Naive thymus-derived CD8-positive, alpha-beta T cell (primary cell): ENCODE results near the gene INPP5D. TPM values are rescaled to one million over a fixed set of nuclear protein-coding genes. Genes with fewer than 3 reads are reported as not detected.
"Not testable (repeated sequence)": the region's sequence is repeated elsewhere in the genome, so short reads cannot be mapped to it uniquely, and the experiment has no call there.

Experiments
- ATAC-seq, 2 donors: fragments of 150-1000 bp; cut with Tn5 transposase in 1 of 2; sonication (Bioruptor Pico), chemical (Tn5 transposase) in 1 of 2; 1 replicate in 1 of 2; 2 replicates in 1 of 2; pipeline ENCODE4 v1.10.0; 2021; ENCODE audit warnings: mild to moderate bottlenecking in 2 of 2, moderate library complexity in 2 of 2
- POLR2A ChIA-PET: fragments of 350-600 bp; sonication (Branson Sonifier 250); formaldehyde crosslinking; loops from one replicate; lab custom pipeline; 2021; ENCODE audit warnings: antibody characterized with exemption; lab: Charles Lee
- DNase-seq, 10 donors: peaks; one replicate each; pipeline versions ENCODE4 v3.0.0 to v3.0.0-alpha.2; 2020 to 2022
- H3K27ac Mint-ChIP-seq, 10 donors: one replicate each; pipeline ENCODE4 v1.8.0; 2020 to 2022; ENCODE audit warnings: mild to moderate bottlenecking in 10 of 10, mixed read lengths in 10 of 10, moderate library complexity in 4 of 10, inconsistent platforms in 1 of 10
- H3K27me3 Mint-ChIP-seq, 5 donors: one replicate each; pipeline ENCODE4 v1.8.0; 2021 to 2022; ENCODE audit warnings: mixed read lengths in 5 of 5
- H3K36me3 Mint-ChIP-seq, 3 donors: one replicate each; pipeline ENCODE4 v1.8.0; 2020 to 2022; ENCODE audit warnings: mixed read lengths in 3 of 3, mild to moderate bottlenecking in 2 of 3, inconsistent platforms in 1 of 3
- H3K4me1 Mint-ChIP-seq, 4 donors: one replicate each; pipeline ENCODE4 v1.8.0; 2021 to 2022; ENCODE audit warnings: mixed read lengths in 4 of 4
- H3K4me3 Mint-ChIP-seq, 10 donors: one replicate each; pipeline ENCODE4 v1.8.0; 2020 to 2022; ENCODE audit warnings: mild to moderate bottlenecking in 10 of 10, mixed read lengths in 10 of 10, moderate library complexity in 6 of 10, inconsistent platforms in 1 of 10
- H3K9me3 Mint-ChIP-seq, 9 donors: one replicate each; pipeline ENCODE4 v1.8.0; 2020 to 2022; ENCODE audit warnings: mixed read lengths in 9 of 9, mild to moderate bottlenecking in 3 of 9, inconsistent platforms in 1 of 9, moderate library complexity in 1 of 9
- polyA plus RNA-seq, 3 donors: library from polyadenylated mRNA; unstranded; fragments of 300-500 nt; fragmentation: Illumina TruSeq; gene quantifications; one replicate each; pipeline ENCODE4 v1.2.3, GENCODE V29; 2021
- total RNA-seq, 8 experiments: library from RNA in 2 of 8; stranded (reverse) in 2 of 8; gene quantifications; one replicate each; pipeline ENCODE4 v1.2.3 and lab custom pipeline; 2021 to 2026

The INPP5D gene
- total and polyA plus RNA-seq, 5 experiments from 2014 or later: 36.4 to 124 (median 88.3) TPM

DNA sequence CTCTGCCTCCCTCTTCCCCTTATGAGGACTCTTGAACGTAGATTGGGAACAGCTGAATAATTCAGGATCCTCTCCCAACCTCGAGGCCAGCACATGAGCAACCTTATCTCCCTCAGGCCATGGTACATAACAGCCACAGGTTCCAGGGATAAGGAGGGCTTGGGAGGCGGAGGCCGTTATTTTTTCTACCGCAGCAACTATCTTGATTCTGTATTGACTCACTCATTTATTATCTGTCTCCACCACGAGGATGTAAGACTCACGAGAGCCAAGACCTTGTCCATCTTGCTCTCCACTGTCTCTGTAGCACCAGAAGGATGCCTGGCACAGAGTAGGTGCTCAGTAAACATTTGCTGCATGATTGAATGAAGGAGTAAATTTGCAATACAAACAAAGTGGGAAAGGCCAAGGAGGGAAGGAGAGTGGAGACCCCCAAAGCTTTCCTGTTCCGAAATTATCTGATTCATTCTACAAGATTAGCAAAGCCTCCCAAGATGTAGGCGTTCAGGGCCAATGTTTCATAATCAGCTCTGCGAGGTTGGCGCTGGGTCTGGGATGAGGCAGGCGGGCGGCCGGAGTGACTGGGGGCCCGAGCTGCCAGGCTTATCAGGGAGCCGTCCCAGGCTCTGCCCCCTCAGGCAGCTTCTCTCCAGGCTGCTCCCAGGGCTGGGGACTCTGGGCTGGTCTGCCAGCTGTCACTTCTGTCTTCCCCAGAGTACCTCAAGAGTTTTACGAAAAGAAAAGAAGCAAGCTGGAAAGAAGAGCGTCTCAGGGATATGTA is 31.6 kb downstream of the INPP5D start:
- peak overlapping the region in 7 of 10 donors; percentile 43 to 93 (median 73) for H3K27ac Mint-ChIP-seq
- H3K4me3 Mint-ChIP-seq: peak overlapping the region in 2 of 10 donors; percentile 4 to 71
- POLR2A ChIA-PET: interaction anchor here (1.0 to 1.4 kb wide), 2 partner anchors 9 to 31 kb away, joined by 3 read pairs; partner anchors contain the start of gene INPP5D
- DNase-seq (no peak), ATAC-seq (no peak)
- H3K4me1 Mint-ChIP-seq: peaks cover 34 to 81% (median 67%) of the 10 kb centered on the region in 4 donors
- H3K9me3 Mint-ChIP-seq: no peaks in the 10 kb centered on the region
- H3K27me3 Mint-ChIP-seq: no peaks in the 10 kb centered on the region
- H3K36me3 Mint-ChIP-seq: peaks cover 5 to 67% (median 22%) of the 10 kb centered on the region in 3 donors

DNA sequence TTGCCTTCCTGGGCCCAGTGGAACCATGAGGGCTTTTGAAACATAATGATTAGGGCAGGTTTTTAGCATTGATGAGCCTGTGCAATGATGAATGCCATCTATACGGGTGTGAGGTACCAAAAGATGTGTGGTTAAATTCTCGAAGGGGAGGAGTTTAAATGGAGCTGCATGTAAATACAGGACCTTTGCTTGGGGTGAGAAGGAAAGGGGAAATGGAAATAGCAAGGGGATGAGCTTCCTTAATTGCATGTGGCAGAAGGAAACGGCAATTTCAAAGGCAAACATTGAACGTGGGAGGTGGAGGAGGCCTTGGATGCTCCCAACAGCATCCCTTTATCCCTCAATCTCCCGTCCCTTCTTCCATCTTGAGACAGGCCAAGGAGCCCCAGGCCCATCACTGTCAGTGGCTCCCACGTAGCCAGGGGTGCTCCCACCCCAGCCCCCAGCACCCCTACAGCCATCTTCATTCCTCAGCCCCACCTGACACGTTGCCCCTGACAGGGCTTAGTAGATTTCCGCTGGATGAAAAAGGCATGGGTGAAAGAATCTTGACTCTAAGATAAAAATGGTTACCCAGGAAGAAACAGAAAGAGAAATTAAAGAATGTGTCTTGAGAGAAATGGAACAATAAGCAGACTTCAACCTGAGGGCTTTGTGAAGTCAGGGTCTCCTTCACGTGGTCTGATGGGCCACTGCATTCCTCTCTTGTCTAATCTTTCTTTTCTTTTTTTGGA is 32.5 kb downstream of the INPP5D start:
- DNase-seq (no peak), ATAC-seq (no peak)
- POLR2A ChIA-PET: interaction anchor here (1.0 to 1.4 kb wide), 2 partner anchors 10 to 32 kb away, joined by 3 read pairs; partner anchors contain the start of gene INPP5D
- Mint-ChIP-seq H3K27ac (peak overlapping the region; percentile 29 to 93 (median 68)), H3K9me3 (no peaks in the 10 kb centered on the region), H3K4me3 (peak overlapping the region in 1 of 10 donors; percentile 71), H3K27me3 (no peaks in the 10 kb centered on the region), H3K36me3 (peaks cover 3 to 66% (median 22%) of the 10 kb centered on the region in 3 donors), H3K4me1 (peaks cover 37 to 83% (median 70%) of the 10 kb centered on the region in 4 donors)

DNA sequence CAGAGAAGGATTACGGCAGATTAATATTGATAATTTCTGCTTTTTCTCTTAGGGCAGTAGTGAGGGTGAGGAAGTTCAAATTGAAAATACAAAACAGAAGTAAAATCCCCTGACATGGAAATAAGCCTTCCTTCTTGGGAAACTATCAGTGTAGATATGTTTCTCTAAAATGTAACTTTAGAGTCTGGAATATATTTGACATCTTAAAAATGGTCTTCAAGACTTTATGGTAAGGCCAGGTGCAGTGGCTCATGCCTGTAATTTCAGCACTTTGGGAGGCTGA is 33.0 kb downstream of the INPP5D start:
- Mint-ChIP-seq H3K36me3 (peaks cover 0 to 62% (median 23%) of the 10 kb centered on the region in 3 donors), H3K4me3 (peak overlapping the region in 1 of 10 donors; percentile 71), H3K9me3 (no peaks in the 10 kb centered on the region), H3K27me3 (no peaks in the 10 kb centered on the region), H3K4me1 (peaks cover 38 to 83% (median 68%) of the 10 kb centered on the region in 4 donors), H3K27ac (peak overlapping the region in 9 of 10 donors; percentile 9 to 93 (median 69))
- ATAC-seq (no peak), DNase-seq (no peak)
- POLR2A ChIA-PET: no interaction called here

DNA sequence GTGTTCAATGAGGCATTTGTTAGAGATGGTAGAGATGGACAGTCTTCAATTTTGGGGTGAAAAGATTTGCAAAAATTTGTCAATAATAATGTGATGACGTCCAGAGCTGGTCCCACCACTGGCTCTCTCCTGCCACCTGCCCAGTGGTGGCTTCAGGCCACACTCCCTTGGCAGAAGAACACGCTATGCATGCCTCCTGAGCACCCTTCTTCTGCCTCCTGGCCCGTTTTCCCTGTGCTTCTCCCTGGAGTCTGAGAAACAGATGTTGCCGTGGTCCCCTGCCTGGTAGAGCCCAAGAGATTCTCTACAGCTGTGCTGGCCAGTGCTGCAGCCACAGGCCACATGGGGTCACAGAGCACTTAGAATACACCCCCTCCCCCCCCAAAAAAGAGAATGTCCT is 33.6 kb downstream of the INPP5D start:
- no peaks in the 10 kb centered on the region for H3K9me3 Mint-ChIP-seq
- ATAC-seq: no peak
- peak overlapping the region in 1 of 10 donors; percentile 71 for H3K4me3 Mint-ChIP-seq
- H3K4me1 Mint-ChIP-seq: peaks cover 37 to 83% (median 68%) of the 10 kb centered on the region in 4 donors
- no peaks in the 10 kb centered on the region for H3K27me3 Mint-ChIP-seq
- peaks cover 0 to 63% (median 20%) of the 10 kb centered on the region in 3 donors for H3K36me3 Mint-ChIP-seq
- POLR2A ChIA-PET: interaction anchor here (0.7 to 1.2 kb wide), 3 partner anchors 10 to 41 kb away, joined by 3 to 6 read pairs (median 3); no protein-coding TSS in a partner anchor
- no peak for DNase-seq
- H3K27ac Mint-ChIP-seq: peak overlapping the region in 3 of 10 donors; percentile 20 to 93 (median 37)

DNA sequence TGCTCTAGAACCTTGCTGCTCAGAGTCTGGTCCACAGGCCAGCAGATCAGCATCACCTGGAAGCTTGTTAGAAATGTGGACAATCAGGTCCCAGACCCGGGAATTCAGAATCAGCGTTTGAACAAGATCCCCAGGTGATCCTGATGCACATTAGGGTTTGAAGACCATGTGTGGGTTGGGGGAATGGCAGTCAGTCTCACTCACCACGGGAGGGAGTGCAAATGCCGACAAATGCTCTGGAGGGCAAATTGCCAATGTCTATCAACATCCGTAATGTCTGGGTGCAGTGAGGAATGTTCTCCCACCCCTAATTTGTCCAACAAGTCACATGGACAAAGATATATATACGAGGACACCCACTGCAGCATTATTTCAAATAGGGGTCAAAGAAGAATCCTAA is 34.5 kb downstream of the INPP5D start:
- H3K4me1 Mint-ChIP-seq: peaks cover 38 to 85% (median 72%) of the 10 kb centered on the region in 4 donors
- no peak overlapping the region for H3K4me3 Mint-ChIP-seq
- ATAC-seq (no peak), DNase-seq (no peak)
- no peaks in the 10 kb centered on the region for H3K9me3 Mint-ChIP-seq
- peak overlapping the region in 4 of 10 donors; percentile 6 to 44 (median 25) for H3K27ac Mint-ChIP-seq
- H3K27me3 Mint-ChIP-seq: no peaks in the 10 kb centered on the region
- POLR2A ChIA-PET: interaction anchor here (0.7 to 2.0 kb wide), 5 partner anchors 11 to 1341 kb away, joined by 3 to 8 read pairs (median 3); partner anchors contain the start of gene INPP5D
- H3K36me3 Mint-ChIP-seq: peaks cover 0 to 60% (median 22%) of the 10 kb centered on the region in 3 donors

DNA sequence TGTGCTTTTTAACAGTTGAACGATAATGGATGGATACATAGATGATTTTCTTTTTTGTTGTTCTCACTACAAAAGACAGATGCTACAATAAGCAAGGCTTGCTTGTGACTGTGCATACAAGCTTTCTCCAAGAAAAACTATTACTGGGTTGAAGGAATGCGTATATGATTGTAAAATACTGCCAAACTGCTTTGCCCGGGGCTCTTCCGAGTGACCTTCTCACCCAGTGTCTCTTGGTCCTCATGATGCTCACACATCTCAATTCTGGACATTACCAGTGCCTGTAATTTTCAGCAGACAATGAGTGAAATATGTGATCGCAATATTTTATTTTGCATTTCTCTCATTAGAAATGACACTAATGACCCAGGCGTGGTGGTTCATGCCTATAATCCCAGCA is 35.9 kb downstream of the INPP5D start:
- POLR2A ChIA-PET: interaction anchor here (0.7 to 2.0 kb wide), 3 partner anchors 12 to 159 kb away, joined by 3 to 8 read pairs (median 4); partner anchors contain the start of gene INPP5D
- ATAC-seq: no peak

GRCh38 chr2:233098618-233099017 is 38.5 kb downstream of the INPP5D start:
- POLR2A ChIA-PET: interaction anchor here (0.8 to 3.7 kb wide), 4 partner anchors 17 to 38 kb away, joined by 3 to 36 read pairs (median 4); partner anchors contain the start of gene INPP5D
- Mint-ChIP-seq H3K27ac (peak overlapping the region in 5 of 10 donors; percentile 32 to 90 (median 59)), H3K36me3 (peaks cover 0 to 49% (median 18%) of the 10 kb centered on the region in 3 donors), H3K9me3 (no peaks in the 10 kb centered on the region), H3K4me1 (peaks cover 37 to 85% (median 73%) of the 10 kb centered on the region in 4 donors), H3K27me3 (no peaks in the 10 kb centered on the region), H3K4me3 (peak overlapping the region in 3 of 10 donors; percentile 8 to 23 (median 10))
- ATAC-seq (no peak), DNase-seq (no peak)

More for the DNA sequence above, 35.9 kb downstream of the INPP5D start:
- H3K9me3 Mint-ChIP-seq: no peaks in the 10 kb centered on the region
- peaks cover 46 to 90% (median 77%) of the 10 kb centered on the region in 4 donors for H3K4me1 Mint-ChIP-seq
- no peaks in the 10 kb centered on the region for H3K27me3 Mint-ChIP-seq
- H3K4me3 Mint-ChIP-seq: peak overlapping the region in 1 of 10 donors; percentile 56
- DNase-seq: no peak
- peak overlapping the region in 7 of 10 donors; percentile 5 to 80 (median 33) for H3K27ac Mint-ChIP-seq
- H3K36me3 Mint-ChIP-seq: peaks cover 0 to 54% (median 22%) of the 10 kb centered on the region in 3 donors

- not testable (repeated sequence) for H3K9me3 Mint-ChIP-seq, DNase-seq, H3K27me3 Mint-ChIP-seq, ATAC-seq
- peak overlapping the region; percentile 56 to 95 (median 84) for H3K27ac Mint-ChIP-seq
- POLR2A ChIA-PET: interaction anchor here (1.0 to 4.7 kb wide), 7 partner anchors 18 to 39 kb away, joined by 3 to 40 read pairs (median 4); partner anchors contain the start of gene INPP5D
- peaks cover 40 to 87% (median 76%) of the 10 kb centered on the region in 4 donors for H3K4me1 Mint-ChIP-seq
- peaks cover 0 to 51% (median 18%) of the 10 kb centered on the region in 3 donors for H3K36me3 Mint-ChIP-seq
- peak overlapping the region; percentile 57 to 86 (median 78) for H3K4me3 Mint-ChIP-seq
Measured at GRCh38 chr2:233099820-233100191, 39.7 kb downstream of the INPP5D start.

DNA sequence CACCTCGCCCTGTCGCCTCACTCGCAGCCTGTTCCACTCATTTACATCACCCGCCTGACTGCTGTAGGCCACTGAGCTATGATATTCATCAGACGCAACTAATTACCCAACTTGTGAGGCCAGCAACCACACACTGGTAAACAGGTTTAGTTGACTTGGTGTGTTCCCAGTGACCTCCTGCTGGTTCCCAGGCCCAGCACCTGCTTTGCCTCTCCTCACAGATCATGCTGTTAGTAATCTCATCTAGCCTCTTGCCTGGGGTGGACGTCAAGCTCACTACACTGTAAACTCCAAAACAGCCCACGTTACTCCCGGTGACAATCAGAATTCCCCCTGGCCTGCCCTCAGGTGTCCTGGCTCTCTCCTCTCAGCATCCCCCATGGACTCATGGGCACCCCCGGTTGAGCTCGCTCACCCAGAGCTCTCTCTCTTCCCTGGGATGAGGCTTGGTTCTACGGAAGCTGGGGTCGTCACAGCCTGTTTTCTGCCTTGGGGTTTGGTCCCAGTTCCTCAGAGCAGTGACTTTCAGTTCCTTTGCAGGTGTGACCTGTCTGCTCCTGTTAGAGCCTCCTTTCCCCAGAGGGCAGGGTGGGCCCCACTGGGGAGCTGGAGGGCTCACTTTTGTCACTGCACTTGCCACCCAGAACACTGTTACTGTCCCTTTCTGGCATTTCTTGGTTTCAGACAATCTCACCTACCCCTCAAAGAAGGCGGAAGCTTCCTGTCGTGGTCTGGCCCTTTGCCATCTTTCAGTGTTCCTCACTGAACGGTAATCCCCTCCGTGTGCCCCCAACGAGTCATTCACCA is 40.3 kb downstream of the INPP5D start:
- H3K4me3 Mint-ChIP-seq: peak overlapping the region; percentile 61 to 86 (median 79)

GRCh38 chr2:233101141-233101540 is 41.0 kb downstream of the INPP5D start:
- DNase-seq (no peak), ATAC-seq (no peak)
- H3K27me3 Mint-ChIP-seq: no peaks in the 10 kb centered on the region
- POLR2A ChIA-PET: interaction anchor here (0.6 to 4.7 kb wide), 9 partner anchors 12 to 150 kb away, joined by 3 to 40 read pairs (median 3); partner anchors contain the start of genes ATG16L1 and INPP5D
- H3K4me1 Mint-ChIP-seq: peaks cover 47 to 92% (median 81%) of the 10 kb centered on the region in 4 donors
- H3K9me3 Mint-ChIP-seq: peaks cover 0 to 2% (median 0%) of the 10 kb centered on the region in 9 donors
- H3K4me3 Mint-ChIP-seq: peak overlapping the region; percentile 61 to 86 (median 79)
- peaks cover 0 to 54% (median 21%) of the 10 kb centered on the region in 3 donors for H3K36me3 Mint-ChIP-seq
- peak overlapping the region in 8 of 10 donors; percentile 80 to 95 (median 86) for H3K27ac Mint-ChIP-seq

More for the DNA sequence above, 40.3 kb downstream of the INPP5D start:
- Mint-ChIP-seq H3K27ac (peak overlapping the region; percentile 56 to 95 (median 84)), H3K4me1 (peaks cover 43 to 89% (median 77%) of the 10 kb centered on the region in 4 donors), H3K27me3 (no peaks in the 10 kb centered on the region), H3K36me3 (peaks cover 0 to 53% (median 18%) of the 10 kb centered on the region in 3 donors), H3K9me3 (peaks cover 0 to 1% (median 0%) of the 10 kb centered on the region in 9 donors)
- ATAC-seq: peak; percentile 85 to 95
- POLR2A ChIA-PET: interaction anchor here (0.6 to 4.7 kb wide), 9 partner anchors 11 to 151 kb away, joined by 3 to 40 read pairs (median 3); partner anchors contain the start of genes ATG16L1 and INPP5D
- DNase-seq: peak in 9 of 10 donors; percentile 50 to 87 (median 73)

DNA sequence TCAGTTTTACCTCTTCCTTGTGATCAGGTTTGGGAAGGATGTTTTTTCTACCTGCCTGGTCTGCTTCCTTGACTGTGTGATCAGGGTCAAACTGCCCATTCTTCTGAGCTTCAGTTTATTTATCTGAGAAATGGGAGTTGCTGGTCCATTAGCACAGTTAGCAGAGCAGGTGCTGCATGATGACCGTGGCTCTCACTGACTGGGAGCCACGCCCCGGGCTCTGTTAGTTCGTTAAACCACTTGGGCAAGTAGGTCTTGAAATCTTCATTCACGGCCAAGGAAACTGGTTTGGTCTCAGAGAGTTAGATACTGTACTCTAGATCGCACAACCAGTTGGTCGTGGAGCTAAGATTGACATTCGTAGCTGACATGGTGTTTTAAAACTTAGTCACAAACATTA is 41.7 kb downstream of the INPP5D start:
- Mint-ChIP-seq H3K9me3 (peaks cover 0 to 2% (median 0%) of the 10 kb centered on the region in 9 donors), H3K4me3 (peak overlapping the region in 4 of 10 donors; percentile 26 to 73 (median 47)), H3K36me3 (peaks cover 0 to 51% (median 20%) of the 10 kb centered on the region in 3 donors), H3K4me1 (peaks cover 53 to 94% (median 85%) of the 10 kb centered on the region in 4 donors), H3K27ac (peak overlapping the region in 4 of 10 donors; percentile 56 to 81 (median 68)), H3K27me3 (no peaks in the 10 kb centered on the region)
- POLR2A ChIA-PET: interaction anchor here (1.6 to 4.7 kb wide), 4 partner anchors 20 to 41 kb away, joined by 3 to 40 read pairs (median 21); partner anchors contain the start of gene INPP5D
- no peak for ATAC-seq
- no peak for DNase-seq
